Fibroblast of skin of back (primary cell): ENCODE data around the gene PANK3.
"Not testable (repeated sequence)": the region's sequence is repeated elsewhere in the genome, so short reads cannot be mapped to it uniquely, and the experiment has no call there.

Experiments used
- DNase-seq: peaks from one replicate; pipeline ENCODE4 v3.0.0-alpha.2; 2013

PANK3 gene

DNA sequence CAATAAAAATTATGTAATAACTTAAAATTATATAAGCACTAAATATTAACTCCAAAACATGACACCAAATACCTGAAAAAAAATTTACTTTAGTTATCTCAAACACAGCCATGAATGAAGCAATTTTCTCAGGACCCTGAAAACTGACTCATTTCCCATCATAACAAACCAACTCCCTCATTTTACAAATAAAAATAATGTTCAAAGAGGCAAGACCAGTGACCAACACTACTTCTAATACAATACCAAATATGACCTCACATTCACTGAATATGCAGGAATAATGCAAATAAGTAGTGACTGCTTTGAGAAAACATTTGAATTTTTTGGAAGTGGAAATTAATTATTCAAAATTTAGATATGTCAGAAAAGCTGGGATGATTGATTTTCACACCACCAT is 28.5 kb downstream of the PANK3 start:
- no peak for DNase-seq

GRCh38 chr5:168549554-168549953 is 29.6 kb downstream of the PANK3 start:
- DNase-seq: no peak

DNA sequence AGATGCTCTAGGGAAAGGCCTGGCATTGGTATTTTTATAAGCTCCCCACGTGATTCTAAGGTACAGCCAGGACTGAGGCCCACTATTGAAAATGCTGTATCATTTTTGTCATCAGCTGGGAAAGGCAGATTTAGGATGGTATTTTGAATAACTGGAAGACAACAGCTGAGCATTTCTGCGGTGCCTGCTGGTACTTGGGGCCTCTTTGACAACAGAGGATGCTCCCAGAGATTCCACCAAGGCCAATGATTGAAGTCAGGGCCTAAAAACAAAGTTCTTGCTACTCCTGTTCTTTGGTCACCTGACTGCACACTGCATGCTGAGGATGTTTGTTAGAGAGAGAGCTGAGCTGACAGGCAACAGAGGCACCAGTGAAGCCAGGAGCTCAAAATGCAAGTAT is 42.0 kb downstream of the PANK3 start:
- DNase-seq: no peak

GRCh38 chr5:168534351-168534750 is 44.8 kb downstream of the PANK3 start:
- not testable (repeated sequence) for DNase-seq

- no peak for DNase-seq
Measured at GRCh38 chr5:168531987-168532864, 46.9 kb downstream of the PANK3 start.

DNA sequence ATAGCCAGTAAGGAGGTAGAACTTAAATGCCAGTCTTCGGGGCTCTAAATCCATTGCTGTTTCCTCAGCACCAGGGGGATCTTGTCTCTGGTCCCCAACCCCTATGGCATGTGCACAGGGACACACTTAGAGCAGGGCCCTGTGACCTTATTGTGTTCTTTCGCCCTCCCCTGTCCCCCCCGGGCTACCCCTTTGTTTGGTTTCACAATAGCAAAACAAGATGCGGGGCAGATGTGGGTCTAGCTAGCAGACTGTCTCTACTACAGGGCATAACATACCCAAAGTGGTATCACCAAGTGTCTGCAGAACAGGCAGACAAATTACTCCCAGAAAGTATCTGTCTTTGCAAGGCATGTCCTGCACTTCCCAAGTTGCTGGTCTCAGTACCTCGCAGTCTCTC is 48.0 kb downstream of the PANK3 start:
- DNase-seq: no peak

DNA sequence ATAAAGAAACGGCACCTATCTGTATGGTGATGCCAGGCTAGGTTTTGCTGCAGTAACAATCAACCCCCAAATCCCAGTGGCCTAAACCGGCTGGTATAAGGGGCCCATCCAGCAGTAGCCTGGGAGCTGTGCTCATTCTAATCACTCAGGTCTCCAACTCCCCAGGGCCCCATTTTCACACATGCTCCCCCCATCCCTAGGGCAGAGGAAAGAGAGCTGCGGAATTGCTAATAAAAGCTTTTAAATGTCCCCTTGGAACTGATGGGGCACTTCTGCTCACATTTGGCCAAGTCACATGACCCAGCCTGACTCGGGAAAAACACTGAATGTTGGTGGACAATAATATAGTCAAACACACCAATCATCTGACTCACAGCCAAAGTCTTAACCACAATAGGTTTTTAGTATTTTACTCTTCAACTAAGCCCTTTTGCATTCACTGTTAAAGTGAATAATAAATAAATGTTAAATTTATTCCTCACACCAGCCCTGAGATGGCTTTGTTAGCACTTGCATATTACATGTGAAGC is 48.5 kb downstream of the PANK3 start:
- peak; percentile 27 for DNase-seq

DNA sequence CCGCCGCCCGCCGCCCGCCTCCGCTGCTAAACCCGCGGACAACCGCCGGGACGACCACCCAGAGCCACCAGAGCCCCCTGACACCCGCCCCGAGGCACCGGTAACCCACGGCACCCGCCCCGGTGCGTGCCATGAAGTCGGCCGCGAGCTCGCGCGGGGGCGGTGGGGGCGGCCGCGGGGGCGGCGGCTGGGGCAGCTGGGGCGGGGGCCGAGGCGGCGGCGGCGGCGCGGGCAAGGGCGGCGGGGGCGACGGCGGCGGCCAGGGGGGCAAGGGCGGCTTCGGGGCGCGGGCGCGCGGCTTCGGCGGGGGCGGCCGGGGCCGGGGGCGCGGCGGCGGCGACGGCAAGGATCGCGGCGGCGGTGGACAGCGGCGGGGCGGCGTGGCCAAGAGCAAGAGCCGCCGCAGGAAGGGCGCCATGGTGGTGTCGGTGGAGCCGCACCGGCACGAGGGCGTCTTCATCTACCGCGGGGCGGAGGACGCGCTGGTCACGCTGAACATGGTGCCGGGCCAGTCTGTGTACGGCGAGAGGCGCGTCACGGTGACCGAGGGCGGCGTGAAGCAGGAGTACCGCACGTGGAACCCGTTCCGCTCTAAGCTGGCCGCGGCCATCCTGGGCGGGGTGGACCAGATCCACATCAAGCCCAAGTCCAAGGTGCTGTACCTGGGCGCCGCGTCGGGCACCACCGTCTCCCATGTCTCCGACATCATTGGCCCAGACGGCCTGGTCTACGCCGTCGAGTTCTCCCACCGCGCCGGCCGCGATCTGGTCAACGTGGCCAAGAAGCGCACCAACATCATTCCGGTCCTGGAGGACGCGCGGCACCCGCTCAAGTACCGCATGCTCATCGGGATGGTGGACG is 49.6 kb downstream of the PANK3 start:
- no peak for DNase-seq

DNA sequence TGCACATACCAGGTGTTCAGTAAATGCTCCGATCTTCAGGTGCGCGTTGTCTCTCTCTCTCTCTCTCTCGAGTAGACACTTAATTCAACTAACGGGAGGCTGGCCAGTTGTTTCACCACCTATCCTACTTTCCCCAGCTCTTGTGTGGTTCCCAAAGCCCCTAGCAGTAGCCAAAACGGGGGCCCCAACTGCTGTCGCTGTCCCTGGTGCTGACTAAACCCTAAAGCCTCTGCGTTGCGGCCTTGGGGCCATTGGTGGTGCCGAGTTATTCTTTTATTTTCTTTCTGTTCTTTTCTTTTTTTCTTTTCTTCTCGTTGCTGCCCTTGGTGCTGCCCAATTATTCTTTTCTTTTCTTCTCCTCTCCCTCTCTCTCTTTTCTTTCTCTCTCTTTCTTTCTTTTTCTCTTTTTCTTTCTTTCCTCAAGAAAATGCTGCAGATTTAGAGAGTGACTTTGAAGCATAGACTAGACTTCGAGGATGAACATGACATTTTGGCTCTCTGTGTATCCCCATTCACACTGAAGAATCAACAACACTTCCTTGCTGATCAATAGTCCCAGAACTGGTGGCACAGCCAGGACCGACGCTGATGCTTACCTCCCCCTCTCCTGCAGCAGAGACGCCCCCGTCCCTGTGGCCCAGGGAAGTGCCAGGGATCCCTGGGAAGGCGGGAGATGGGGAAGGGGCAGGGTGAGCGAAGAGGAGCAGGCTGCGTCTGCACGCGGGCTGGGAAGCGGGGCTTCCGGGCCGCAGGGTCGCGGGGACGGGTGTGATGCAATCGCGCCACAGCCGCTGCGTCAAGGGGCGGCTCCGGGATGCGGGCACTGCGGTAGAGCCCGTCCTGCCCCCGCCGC is 50.4 kb downstream of the PANK3 start, which contains the start of gene FBLL1:
TSS of gene FBLL1 (plus strand) at position 785 of the 853 bp plus-strand sequence. CDS start 200 bp downstream, outside the sequence.
- peak; percentile 44 for DNase-seq

GRCh38 chr5:168527756-168528295 is 51.3 kb downstream of the PANK3 start:
- no peak for DNase-seq

DNA sequence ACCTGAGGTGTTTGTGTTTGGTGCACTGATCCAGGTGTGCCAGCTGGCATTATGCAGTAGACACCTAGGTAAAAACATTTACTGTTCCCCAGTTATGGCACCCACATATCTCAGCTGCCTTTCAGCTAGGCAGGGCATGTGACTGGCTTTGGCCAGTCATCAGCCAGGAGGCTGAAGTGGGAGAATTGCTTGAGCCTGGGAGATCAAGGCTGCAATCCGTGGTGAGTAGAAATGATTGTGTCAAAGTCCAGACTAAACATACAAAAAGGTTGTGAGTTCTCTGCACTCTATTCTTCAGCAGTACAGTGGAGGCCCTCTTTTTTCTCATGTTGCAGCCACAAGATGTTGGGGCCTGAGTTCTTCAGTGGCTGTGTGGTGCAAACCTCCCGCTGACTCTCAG is 53.3 kb downstream of the PANK3 start:
- DNase-seq: no peak

- DNase-seq: no peak
Measured at GRCh38 chr5:168513861-168514428, 65.2 kb downstream of the PANK3 start.

GRCh38 chr5:168502563-168503237 is 76.5 kb downstream of the PANK3 start:
- no peak for DNase-seq
